Muscle layer of duodenum (tissue), 2 donors: ENCODE results near the gene CADM4.

ENCODE experiments used
- H3K27ac ChIP-seq: one replicate; pipeline ENCODE4 v1.7.0; 2013; ENCODE audit warnings: mild to moderate bottlenecking, low read length
- H3K27me3 ChIP-seq: one replicate; pipeline ENCODE4 v1.7.0; 2013; ENCODE audit warnings: low read depth, mild to moderate bottlenecking, control low read depth, low read length
- H3K36me3 ChIP-seq, 2 donors: one replicate each; pipeline ENCODE4 v1.7.0; 2013; ENCODE audit warnings: low read length in 2 of 2, control low read depth in 1 of 2, mild to moderate bottlenecking in 1 of 2; ENCODE audit not compliant: insufficient read depth in 2 of 2, control insufficient read depth in 1 of 2
- H3K4me1 ChIP-seq, 2 donors: one replicate each; pipeline ENCODE4 v1.7.0; 2013; ENCODE audit warnings: low read length in 2 of 2, mild to moderate bottlenecking in 2 of 2, control low read depth in 1 of 2, moderate library complexity in 1 of 2; ENCODE audit not compliant: insufficient read depth in 2 of 2, control insufficient read depth in 1 of 2
- H3K4me3 ChIP-seq, 2 donors: one replicate each; pipeline ENCODE4 v1.7.0; 2013; ENCODE audit warnings: low read length in 2 of 2, low read depth in 1 of 2, mild to moderate bottlenecking in 1 of 2
- H3K9me3 ChIP-seq, 2 donors: one replicate each; pipeline ENCODE4 v1.7.0; 2013; ENCODE audit warnings: low read length in 2 of 2, control low read depth in 1 of 2, mild to moderate bottlenecking in 1 of 2; ENCODE audit not compliant: control insufficient read depth in 1 of 2
- donor health status: healthy.

CADM4 gene

GRCh38 chr19:43599635-43600295 is 39.9 kb downstream of the CADM4 start:
- Histone ChIP-seq H3K4me1 (peaks cover 7 to 21% of the 10 kb centered on the region in 2 donors), H3K36me3 (peaks cover 13 to 32% of the 10 kb centered on the region in 2 donors), H3K27me3 (no peaks in the 10 kb centered on the region), H3K27ac (no peak overlapping the region), H3K4me3 (no peak overlapping the region), H3K9me3 (no peaks in the 10 kb centered on the region)

GRCh38 chr19:43598445-43599240 is 41.0 kb downstream of the CADM4 start:
- Histone ChIP-seq H3K4me3 (no peak overlapping the region), H3K27ac (no peak overlapping the region), H3K27me3 (no peaks in the 10 kb centered on the region), H3K36me3 (peaks cover 13 to 32% of the 10 kb centered on the region in 2 donors), H3K9me3 (no peaks in the 10 kb centered on the region), H3K4me1 (peaks cover 7 to 33% of the 10 kb centered on the region in 2 donors)

- Histone ChIP-seq H3K9me3 (no peaks in the 10 kb centered on the region), H3K4me1 (peaks cover 7 to 38% of the 10 kb centered on the region in 2 donors), H3K4me3 (peak overlapping the region; percentile 88 to 99), H3K27me3 (no peaks in the 10 kb centered on the region), H3K27ac (no peak overlapping the region), H3K36me3 (peaks cover 13 to 38% of the 10 kb centered on the region in 2 donors)
Observed at GRCh38 chr19:43597876-43598275, 41.8 kb downstream of the CADM4 start.

- H3K4me1 ChIP-seq: peaks cover 7 to 38% of the 10 kb centered on the region in 2 donors
- H3K36me3 ChIP-seq: peaks cover 17 to 47% of the 10 kb centered on the region in 2 donors
- no peaks in the 10 kb centered on the region for H3K9me3 ChIP-seq
- peak overlapping the region; percentile 88 to 99 for H3K4me3 ChIP-seq
- no peaks in the 10 kb centered on the region for H3K27me3 ChIP-seq
- H3K27ac ChIP-seq: peak overlapping the region; percentile 98
Observed at GRCh38 chr19:43596842-43597461, 42.7 kb downstream of the CADM4 start.

GRCh38 chr19:43595999-43596841 is 43.4 kb downstream of the CADM4 start, which contains the start of the genes IRGQ and ZNF576:
Gene IRGQ, minus strand, starts transcription at chr19:43596134. Its CDS starts 796 bp downstream, at chr19:43595338.
Gene ZNF576, plus strand, starts transcription at chr19:43596595. Its CDS starts 514 bp downstream, at chr19:43597109.
- peaks cover 17 to 47% of the 10 kb centered on the region in 2 donors for H3K36me3 ChIP-seq

GRCh38 chr19:43595605-43595998 is 44.0 kb downstream of the CADM4 start:
- Histone ChIP-seq H3K9me3 (no peaks in the 10 kb centered on the region), H3K27ac (peak overlapping the region; percentile 98), H3K4me1 (peaks cover 7 to 38% of the 10 kb centered on the region in 2 donors), H3K27me3 (no peaks in the 10 kb centered on the region), H3K4me3 (peak overlapping the region; percentile 78 to 88), H3K36me3 (peaks cover 17 to 50% of the 10 kb centered on the region in 2 donors)

More at GRCh38 chr19:43595999-43596841, 43.4 kb downstream of the CADM4 start, which contains the start of the genes IRGQ and ZNF576:
- Histone ChIP-seq H3K27ac (peak within 1 kb of the TSS; percentile 98), H3K27me3 (no peaks in the 10 kb centered on the region), H3K9me3 (no peaks in the 10 kb centered on the region), H3K4me3 (peak within 1 kb of the TSS; percentile 88 to 99), H3K4me1 (peaks cover 7 to 38% of the 10 kb centered on the region in 2 donors)

- Histone ChIP-seq H3K27ac (peak overlapping the region; percentile 98), H3K27me3 (no peaks in the 10 kb centered on the region), H3K4me1 (peaks cover 7 to 38% of the 10 kb centered on the region in 2 donors), H3K4me3 (peak overlapping the region; percentile 78 to 88), H3K36me3 (peaks cover 12 to 53% of the 10 kb centered on the region in 2 donors), H3K9me3 (no peaks in the 10 kb centered on the region)
Observed at GRCh38 chr19:43594710-43595604, 44.7 kb downstream of the CADM4 start.

GRCh38 chr19:43594081-43594697 is 45.5 kb downstream of the CADM4 start:
- peak overlapping the region; percentile 78 to 88 for H3K4me3 ChIP-seq
- no peaks in the 10 kb centered on the region for H3K27me3 ChIP-seq
- no peaks in the 10 kb centered on the region for H3K9me3 ChIP-seq
- peaks cover 6 to 48% of the 10 kb centered on the region in 2 donors for H3K36me3 ChIP-seq
- H3K27ac ChIP-seq: no peak overlapping the region
- peaks cover 7 to 38% of the 10 kb centered on the region in 2 donors for H3K4me1 ChIP-seq

GRCh38 chr19:43592800-43593350 is 46.8 kb downstream of the CADM4 start:
- H3K27ac ChIP-seq: no peak overlapping the region
- no peak overlapping the region for H3K4me3 ChIP-seq
- H3K36me3 ChIP-seq: peaks cover 4 to 42% of the 10 kb centered on the region in 2 donors

More at GRCh38 chr19:43592800-43593350, 46.8 kb downstream of the CADM4 start:
- H3K27me3 ChIP-seq: no peaks in the 10 kb centered on the region
- H3K4me1 ChIP-seq: peaks cover 7 to 31% of the 10 kb centered on the region in 2 donors
- no peaks in the 10 kb centered on the region for H3K9me3 ChIP-seq
